HL-60 (cell line): ENCODE data around the gene SIGLEC12.
A peak's percentile ranks its signal among the peaks of the same experiment; 100 is the strongest.

Experiments used
- POLR2AphosphoS5 ChIP-seq: IDR thresholded peaks from 2 replicates; pipeline ENCODE4 v1.6.1; 2012; ENCODE audit warnings: low read depth
- SPI1 ChIP-seq: IDR thresholded peaks from 2 replicates; pipeline ENCODE4 v1.6.1; 2012; ENCODE audit warnings: low read depth, mild to moderate bottlenecking, borderline replicate concordance
- TF ChIP-seq, protein P1 (sequence below): IDR thresholded peaks from one replicate; pipeline ENCODE4 v1.5.1; 2011; ENCODE audit warnings: low read length, control low read depth, inconsistent platforms; ENCODE audit not compliant: insufficient read depth
- TF ChIP-seq, protein P2 (sequence below): IDR thresholded peaks from 2 replicates; pipeline ENCODE4 v1.6.1; 2012; ENCODE audit warnings: low read depth; ENCODE audit not compliant: insufficient replicate concordance

DNA sequence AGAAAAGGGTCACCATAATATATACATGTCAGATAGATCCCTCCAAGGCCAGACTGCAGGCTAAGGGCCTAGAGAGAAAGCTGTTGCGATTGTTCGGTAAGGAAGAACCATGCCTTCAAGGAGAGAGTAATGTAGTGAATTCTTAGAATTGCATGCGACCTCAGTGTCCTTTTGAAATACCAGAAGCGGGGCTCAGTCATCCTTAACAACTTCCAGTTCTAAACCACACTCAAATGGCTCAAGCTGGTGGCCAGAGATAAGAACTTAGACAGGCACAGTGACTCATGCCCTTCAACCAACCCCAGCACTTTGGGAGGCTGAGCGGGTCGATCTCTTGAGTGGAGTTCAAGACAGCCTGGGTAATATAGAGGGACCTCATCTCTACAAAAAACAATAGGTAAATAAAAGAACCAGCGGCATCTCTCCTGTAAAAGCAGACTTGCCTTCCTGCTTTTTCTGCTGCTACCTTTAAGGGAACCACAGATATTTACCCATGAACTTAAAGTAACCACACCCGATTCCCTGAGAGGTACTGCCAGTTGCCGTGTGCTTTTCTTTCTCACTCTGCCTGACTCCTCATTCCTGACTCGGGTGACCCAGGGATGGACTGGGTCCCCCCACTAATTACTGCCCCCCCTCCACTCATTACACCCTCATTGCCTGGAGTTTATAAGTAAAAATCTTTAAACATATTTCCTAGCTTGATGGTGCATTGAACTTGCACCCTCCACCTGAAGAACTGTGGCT, 45.2 kb upstream of the SIGLEC12 start:
- TF ChIP-seq, protein P1, sequence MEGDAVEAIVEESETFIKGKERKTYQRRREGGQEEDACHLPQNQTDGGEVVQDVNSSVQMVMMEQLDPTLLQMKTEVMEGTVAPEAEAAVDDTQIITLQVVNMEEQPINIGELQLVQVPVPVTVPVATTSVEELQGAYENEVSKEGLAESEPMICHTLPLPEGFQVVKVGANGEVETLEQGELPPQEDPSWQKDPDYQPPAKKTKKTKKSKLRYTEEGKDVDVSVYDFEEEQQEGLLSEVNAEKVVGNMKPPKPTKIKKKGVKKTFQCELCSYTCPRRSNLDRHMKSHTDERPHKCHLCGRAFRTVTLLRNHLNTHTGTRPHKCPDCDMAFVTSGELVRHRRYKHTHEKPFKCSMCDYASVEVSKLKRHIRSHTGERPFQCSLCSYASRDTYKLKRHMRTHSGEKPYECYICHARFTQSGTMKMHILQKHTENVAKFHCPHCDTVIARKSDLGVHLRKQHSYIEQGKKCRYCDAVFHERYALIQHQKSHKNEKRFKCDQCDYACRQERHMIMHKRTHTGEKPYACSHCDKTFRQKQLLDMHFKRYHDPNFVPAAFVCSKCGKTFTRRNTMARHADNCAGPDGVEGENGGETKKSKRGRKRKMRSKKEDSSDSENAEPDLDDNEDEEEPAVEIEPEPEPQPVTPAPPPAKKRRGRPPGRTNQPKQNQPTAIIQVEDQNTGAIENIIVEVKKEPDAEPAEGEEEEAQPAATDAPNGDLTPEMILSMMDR: no peak
- no peak for TF ChIP-seq SPI1
- TF ChIP-seq, protein P2, sequence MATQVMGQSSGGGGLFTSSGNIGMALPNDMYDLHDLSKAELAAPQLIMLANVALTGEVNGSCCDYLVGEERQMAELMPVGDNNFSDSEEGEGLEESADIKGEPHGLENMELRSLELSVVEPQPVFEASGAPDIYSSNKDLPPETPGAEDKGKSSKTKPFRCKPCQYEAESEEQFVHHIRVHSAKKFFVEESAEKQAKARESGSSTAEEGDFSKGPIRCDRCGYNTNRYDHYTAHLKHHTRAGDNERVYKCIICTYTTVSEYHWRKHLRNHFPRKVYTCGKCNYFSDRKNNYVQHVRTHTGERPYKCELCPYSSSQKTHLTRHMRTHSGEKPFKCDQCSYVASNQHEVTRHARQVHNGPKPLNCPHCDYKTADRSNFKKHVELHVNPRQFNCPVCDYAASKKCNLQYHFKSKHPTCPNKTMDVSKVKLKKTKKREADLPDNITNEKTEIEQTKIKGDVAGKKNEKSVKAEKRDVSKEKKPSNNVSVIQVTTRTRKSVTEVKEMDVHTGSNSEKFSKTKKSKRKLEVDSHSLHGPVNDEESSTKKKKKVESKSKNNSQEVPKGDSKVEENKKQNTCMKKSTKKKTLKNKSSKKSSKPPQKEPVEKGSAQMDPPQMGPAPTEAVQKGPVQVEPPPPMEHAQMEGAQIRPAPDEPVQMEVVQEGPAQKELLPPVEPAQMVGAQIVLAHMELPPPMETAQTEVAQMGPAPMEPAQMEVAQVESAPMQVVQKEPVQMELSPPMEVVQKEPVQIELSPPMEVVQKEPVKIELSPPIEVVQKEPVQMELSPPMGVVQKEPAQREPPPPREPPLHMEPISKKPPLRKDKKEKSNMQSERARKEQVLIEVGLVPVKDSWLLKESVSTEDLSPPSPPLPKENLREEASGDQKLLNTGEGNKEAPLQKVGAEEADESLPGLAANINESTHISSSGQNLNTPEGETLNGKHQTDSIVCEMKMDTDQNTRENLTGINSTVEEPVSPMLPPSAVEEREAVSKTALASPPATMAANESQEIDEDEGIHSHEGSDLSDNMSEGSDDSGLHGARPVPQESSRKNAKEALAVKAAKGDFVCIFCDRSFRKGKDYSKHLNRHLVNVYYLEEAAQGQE: no peak
- TF ChIP-seq POLR2AphosphoS5: peak; percentile 97
